CD4-positive, alpha-beta T cell treated with Interferon gamma for 1 hour (primary cell): Measurements from ENCODE around the gene CANX.
A peak's percentile ranks its signal among the peaks of the same experiment; 100 is the strongest.
"Not testable (repeated sequence)": the region's sequence is repeated elsewhere in the genome, so short reads cannot be mapped to it uniquely, and the experiment has no call there.

ENCODE experiments used
- DNase-seq: peaks from one replicate; pipeline ENCODE4 v3.0.0-alpha.2; 2020

Gene CANX

GRCh38 chr5:179699616-179700237, 960 bp downstream of the CANX start:
- peak; percentile 6 for DNase-seq

DNA sequence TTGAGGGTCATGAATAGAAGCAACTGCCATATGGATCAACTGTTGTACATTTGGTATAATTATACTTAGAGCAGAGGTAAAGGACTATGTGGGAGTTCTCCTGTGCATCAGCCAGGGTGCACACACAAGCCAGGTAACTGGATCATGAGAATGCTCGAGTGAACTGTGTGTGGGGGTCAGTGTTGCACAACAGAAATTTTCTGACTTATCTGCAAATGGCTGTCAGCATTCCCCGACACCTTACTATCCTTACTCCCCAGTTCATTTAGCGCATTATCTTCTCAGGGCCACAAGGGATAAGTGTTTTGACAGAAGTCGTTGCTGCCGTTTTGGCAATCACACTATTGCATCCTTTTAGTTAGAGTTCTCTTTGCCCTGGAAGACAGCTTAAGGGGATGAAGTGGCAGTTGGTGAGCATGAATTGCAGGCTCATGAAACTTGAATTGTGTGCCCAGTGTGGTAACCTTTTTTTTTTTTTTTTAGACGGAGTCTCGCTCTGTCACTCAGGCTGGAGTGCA, 1.7 kb downstream of the CANX start:
- no peak for DNase-seq

- no peak for DNase-seq
These were observed 17.5 kb downstream of the CANX start for GRCh38 chr5:179716286-179716685.

DNA sequence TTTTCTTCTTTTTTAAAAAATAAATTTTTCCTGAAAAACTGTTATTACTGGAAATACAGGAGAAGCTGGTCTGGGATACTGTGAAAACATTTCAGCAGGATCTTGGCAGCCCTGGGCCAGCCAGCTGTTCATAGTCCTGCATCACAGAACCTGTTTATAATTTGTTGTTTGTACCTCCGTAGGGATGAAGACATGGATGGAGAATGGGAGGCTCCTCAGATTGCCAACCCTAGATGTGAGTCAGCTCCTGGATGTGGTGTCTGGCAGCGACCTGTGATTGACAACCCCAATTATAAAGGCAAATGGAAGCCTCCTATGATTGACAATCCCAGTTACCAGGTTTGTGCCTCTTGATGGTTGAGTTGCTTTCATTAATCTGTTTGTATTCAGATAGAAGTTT, 21.5 kb downstream of the CANX start:
- DNase-seq, result no peak

GRCh38 chr5:179724163-179724562, 25.4 kb downstream of the CANX start:
- DNase-seq, result no peak

- no peak for DNase-seq
These were observed 28.3 kb downstream of the CANX start for GRCh38 chr5:179727106-179727505.

DNA sequence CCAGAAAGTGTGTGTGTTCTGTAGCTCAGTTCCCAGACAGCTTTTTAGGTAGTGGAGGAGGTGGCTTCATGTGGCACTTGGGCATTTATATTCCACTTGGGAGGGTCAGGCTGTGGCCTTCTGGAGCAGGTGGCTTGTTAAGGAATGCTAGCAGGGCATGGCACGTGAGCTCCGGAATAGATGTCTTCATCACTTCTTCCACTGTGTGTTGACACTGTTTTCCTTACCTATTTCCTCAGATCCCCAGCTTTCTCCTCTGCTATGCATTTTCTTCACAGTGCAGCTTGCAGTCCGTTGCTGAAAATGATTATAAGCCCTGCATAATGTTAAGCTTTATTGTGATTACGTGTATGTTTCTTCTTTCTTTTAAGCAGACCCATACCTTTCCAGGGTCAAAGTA, 30.5 kb downstream of the CANX start:
- DNase-seq, result no peak

DNA sequence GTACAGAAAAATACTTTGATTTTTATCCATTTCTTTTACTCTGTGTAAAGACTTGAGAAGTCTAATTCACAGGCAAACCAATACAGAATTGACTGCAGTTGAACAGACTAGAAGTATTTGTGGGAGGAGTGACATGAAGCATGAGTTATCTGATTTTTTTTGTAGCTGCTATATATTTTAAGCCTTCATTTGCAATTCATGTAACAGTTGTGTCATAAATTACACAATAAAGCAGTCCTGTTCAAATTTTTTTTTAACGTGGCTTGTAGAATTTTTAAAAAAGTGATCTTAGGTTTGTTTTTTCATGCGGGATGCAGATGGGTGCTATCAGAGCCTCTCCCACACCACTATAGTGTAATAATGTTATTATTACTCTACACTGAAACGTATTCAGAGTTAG, 31.0 kb downstream of the CANX start:
- no peak for DNase-seq

DNA sequence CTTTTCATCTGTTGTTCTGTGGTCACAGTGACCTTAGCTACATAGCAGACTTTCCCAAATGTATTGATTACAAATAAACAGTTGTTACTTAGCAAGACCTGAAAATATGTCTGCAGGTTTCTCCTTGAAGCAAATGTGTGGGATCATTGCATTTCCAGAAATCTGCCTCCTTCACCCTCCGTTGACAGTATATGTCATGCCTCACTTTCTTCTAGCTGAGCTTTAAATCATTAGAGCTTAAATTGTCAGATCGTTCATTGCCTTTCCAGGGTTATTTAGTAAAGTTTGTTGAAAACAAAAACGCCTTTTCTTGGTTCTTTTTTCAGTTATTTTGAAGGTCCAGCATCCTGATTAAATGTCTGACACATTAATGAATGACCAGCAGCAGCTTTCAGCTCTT, 31.6 kb downstream of the CANX start:
- DNase-seq, result no peak

GRCh38 chr5:179730852-179731251, 32.1 kb downstream of the CANX start:
- DNase-seq, result no peak

DNA sequence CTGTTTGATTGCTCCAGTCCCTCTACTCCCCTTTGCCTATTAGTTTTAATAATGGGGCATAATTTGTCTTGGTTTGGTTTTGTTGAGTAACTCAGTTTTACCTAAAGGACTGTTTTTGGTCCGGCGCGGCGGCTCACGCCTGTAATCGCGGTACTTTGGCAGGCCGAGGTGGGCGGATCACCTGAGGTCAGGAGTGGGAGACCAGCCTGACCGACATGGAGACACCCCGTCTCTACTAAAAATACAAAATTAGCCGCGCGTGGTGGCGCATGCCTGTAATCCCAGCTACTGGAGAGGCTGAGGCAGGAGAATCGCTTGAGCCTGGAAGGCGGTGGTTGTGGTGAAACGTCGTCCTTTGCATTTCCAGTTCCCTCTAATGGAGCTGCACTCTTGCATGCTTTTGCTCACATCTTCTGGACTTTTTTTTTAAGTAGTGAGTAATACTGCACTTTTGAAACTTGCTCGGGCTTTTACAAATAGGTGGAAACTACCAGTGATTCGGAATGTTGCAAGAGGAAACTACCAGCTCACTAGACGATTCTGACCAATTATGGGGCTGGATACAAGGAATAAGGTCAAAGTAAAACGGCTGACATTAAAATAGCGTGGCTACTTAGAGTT, 33.1 kb downstream of the CANX start:
- peak; percentile 22 for DNase-seq

GRCh38 chr5:179732412-179732917, 33.7 kb downstream of the CANX start, which contains the start of gene MAML1:
TSS of gene MAML1 (plus strand) at chr5:179732822. CDS start at chr5:179733113, 291 bp downstream.
- peak; percentile 100 for DNase-seq

DNA sequence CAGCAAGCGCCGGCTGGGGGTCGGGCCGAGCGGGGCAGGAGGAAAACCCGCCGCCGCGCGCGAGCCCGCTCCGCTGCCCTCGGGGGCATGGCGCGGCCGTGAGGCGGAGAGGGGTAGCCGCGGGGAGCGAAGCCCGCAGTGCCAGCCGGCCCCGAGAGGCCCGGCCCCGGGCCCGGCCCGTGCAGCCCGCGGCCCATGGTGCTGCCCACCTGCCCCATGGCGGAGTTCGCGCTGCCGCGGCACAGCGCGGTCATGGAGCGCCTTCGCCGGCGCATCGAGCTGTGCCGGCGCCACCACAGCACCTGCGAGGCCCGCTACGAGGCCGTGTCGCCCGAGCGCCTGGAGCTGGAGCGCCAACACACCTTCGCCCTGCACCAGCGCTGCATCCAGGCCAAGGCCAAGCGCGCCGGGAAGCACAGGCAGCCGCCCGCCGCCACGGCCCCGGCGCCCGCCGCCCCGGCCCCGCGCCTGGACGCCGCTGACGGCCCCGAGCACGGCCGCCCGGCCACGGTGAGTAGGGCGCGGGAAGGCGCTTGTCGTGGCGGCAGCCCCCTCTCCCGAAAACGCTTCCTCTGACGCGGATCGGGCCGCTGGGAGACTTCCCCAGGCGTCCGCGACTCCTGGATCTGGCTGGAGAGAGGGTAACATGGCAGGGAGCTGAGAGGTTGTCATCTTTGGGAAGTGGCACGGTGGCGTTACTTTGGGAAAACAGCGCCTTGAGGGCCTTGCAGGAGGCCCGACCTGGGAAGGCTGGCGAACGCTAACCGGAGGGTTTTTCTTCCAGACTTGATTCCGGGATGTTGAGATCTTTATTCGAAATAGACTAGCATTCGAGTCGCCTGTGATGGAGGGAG, 34.4 kb downstream of the CANX start:
- DNase-seq, result peak; percentile 21

DNA sequence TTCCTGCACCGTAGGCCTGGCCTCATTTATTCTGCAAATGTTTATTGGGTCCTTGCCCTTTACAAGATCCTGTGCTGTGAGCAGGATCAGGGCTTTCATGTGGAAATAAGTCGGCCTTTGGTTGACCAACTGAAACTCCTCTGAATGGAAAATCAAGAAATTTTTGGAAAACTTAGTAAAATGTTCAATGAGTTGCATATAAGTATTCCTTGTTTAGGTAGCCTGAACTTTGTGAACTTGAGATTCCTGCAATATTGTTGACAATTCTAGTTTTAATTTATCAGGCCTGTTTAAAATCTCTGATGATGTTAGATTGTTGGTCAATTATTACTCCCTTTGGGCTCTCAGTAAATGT, 35.0 kb downstream of the CANX start:
- no peak for DNase-seq

DNA sequence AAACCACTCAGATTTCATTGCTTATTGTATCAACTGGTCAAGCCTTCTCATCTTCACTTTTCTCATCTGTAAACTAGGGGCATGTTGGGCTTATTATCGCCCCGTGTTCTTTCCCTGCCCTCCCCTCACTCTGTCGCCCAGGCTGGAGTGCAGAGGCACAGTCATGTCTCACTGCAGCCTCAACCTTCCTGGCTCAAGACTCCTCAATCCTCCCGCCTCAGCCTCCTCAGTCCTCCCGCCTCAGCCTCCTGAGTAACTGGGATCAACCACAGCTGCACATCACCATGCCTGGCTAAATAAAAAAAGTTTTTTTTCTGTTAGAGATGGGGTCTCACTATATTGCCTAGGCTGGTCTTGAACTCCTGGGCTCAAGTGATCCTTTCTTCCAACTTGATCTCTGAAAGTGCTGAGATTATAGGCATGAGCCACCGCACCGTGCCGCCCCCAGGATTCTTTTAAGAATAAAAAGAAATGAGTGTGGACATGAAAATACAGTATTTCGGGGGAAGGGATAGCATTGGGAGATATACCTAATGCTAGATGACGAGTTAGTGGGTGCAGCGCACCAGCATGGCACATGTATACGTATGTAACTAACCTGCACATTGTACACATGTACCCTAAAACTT, 35.9 kb downstream of the CANX start:
- no peak for DNase-seq

DNA sequence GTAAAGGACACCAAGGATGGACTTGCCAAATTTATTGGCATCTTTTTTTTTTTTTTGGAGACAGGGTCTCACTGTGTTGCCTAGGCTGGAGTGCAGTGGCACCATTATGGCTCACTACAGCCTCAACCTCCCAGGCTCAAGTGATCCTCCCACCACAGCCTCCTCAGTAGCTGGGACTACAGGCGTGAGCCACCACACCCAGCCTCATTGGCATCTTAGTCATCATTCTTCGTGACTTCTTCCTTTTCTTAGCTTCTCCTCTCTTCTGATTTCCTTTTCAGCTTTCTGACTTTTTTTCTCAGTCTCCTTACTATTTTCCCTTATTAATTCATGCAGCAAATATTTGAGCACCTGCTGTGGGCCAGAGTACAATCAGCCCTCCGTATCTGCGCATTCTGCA, 40.0 kb downstream of the CANX start:
- peak; percentile 6 for DNase-seq

- not testable (repeated sequence) for DNase-seq
These were observed 45.3 kb downstream of the CANX start for GRCh38 chr5:179744106-179744505.

GRCh38 chr5:179746872-179747271, 48.1 kb downstream of the CANX start:
- DNase-seq, result no peak

GRCh38 chr5:179747811-179748210, 49.0 kb downstream of the CANX start:
- no peak for DNase-seq

GRCh38 chr5:179749857-179750508, 51.2 kb downstream of the CANX start:
- no peak for DNase-seq

DNA sequence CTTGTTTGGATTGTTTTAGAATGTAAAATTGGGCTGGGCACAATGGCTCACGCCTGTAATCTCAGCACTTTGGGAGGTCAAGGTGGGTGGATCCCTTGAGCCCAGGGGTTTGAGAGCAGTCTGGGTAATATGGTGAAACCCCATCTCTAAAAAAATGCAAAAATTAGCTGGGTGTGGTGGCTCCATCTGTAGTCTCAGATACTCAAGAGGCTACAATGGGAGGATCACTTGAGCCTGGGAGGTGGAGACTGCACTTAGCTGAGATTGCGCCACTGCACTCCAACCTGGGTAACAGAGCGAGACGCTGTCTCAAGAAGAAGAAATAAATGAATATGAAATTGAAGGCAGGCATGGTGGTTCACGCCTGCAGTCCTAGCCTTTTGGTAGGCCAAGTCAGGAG, 55.2 kb downstream of the CANX start:
- no peak for DNase-seq

DNA sequence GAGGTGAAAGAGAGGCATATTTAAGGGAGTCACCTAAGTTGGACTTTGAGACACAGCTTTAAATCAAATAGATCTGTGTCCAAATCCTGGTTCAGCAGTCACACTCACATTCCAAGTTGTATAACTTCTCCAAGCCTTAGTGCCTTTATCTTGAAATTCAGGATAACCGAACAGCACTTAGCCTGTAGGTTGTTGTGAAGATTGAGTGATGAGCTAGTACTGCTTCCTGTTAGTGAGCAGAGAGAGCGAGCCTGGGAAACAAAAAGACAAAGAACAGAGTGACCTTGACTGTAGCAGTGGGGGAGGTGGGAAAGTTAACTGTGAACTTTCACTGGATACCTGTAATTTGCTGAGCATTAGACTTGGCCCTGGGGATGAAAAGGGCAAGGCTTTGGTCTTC, 56.3 kb downstream of the CANX start:
- DNase-seq, result no peak

GRCh38 chr5:179758955-179759354, 60.2 kb downstream of the CANX start:
- DNase-seq, result no peak
